H7 (cell line): ENCODE measurements around the gene CEACAM3. TPM values are rescaled to one million over a fixed set of nuclear protein-coding genes. Genes with fewer than 3 reads are reported as not detected.
A peak's percentile ranks its signal among the peaks of the same experiment; 100 is the strongest.
"Not testable (repeated sequence)": the region's sequence is repeated elsewhere in the genome, so short reads cannot be mapped to it uniquely, and the experiment has no call there.

Experiments
- DNase-seq: peaks from one replicate; pipeline ENCODE4 v3.0.0; 2012
- H3K27me3 ChIP-seq: 2 replicates; pipeline ENCODE4 v1.6.0; 2011; ENCODE audit warnings: mild to moderate bottlenecking, low read length; ENCODE audit not compliant: control insufficient read depth, insufficient read depth
- H3K36me3 ChIP-seq: replicated peaks from 2 replicates; pipeline ENCODE4 v1.5.1; 2011; ENCODE audit warnings: low read length; ENCODE audit not compliant: control insufficient read depth, insufficient read depth
- H3K4me3 ChIP-seq: 2 replicates; pipeline ENCODE4 v1.5.1; 2011; ENCODE audit warnings: low read depth, mild to moderate bottlenecking, control low read depth, low read length, moderate library complexity; ENCODE audit not compliant: insufficient read depth
- total RNA-seq: library from RNA; depleted of rRNA; stranded (reverse); fragments of >200 nt; shearing (Covaris generic); gene quantifications from 2 replicates; pipeline ENCODE4 v1.2.3, GENCODE V29; 2014

Gene CEACAM3
- total RNA-seq, 1 experiment from 2014 or later: not detected

GRCh38 chr19:41783612-41784011 lies 12.8 kb upstream of the CEACAM3 start:
- Histone ChIP-seq H3K36me3 (no peaks in the 10 kb centered on the region), H3K27me3 (peaks cover 3% of the 10 kb centered on the region; the same call in 1 of the 2 replicates), H3K4me3 (no peak overlapping the region)
- DNase-seq: no peak

GRCh38 chr19:41784312-41784711 lies 12.1 kb upstream of the CEACAM3 start:
- no peak overlapping the region for H3K4me3 ChIP-seq
- no peaks in the 10 kb centered on the region for H3K36me3 ChIP-seq
- H3K27me3 ChIP-seq: peaks cover 3% of the 10 kb centered on the region; the same call in 1 of the 2 replicates
- DNase-seq: no peak

- DNase-seq: no peak
- no peak overlapping the region for H3K4me3 ChIP-seq
- H3K27me3 ChIP-seq: peaks cover 3% of the 10 kb centered on the region; the same call in 1 of the 2 replicates
- H3K36me3 ChIP-seq: no peaks in the 10 kb centered on the region
These were observed 11.6 kb upstream of the CEACAM3 start for GRCh38 chr19:41784743-41785142.

GRCh38 chr19:41785653-41786052 lies 10.7 kb upstream of the CEACAM3 start:
- DNase-seq: peak; percentile 86
- Histone ChIP-seq H3K4me3 (peak overlapping the region; percentile 32; the same call in 1 of the 2 replicates), H3K36me3 (no peaks in the 10 kb centered on the region), H3K27me3 (peaks cover 3% of the 10 kb centered on the region; the same call in 1 of the 2 replicates)

- Histone ChIP-seq H3K27me3 (peaks cover 3% of the 10 kb centered on the region; the same call in 1 of the 2 replicates), H3K36me3 (no peaks in the 10 kb centered on the region), H3K4me3 (no peak overlapping the region)
- no peak for DNase-seq
These were observed 9.3 kb upstream of the CEACAM3 start for GRCh38 chr19:41787055-41787454.

- not testable (repeated sequence) for H3K36me3 ChIP-seq, DNase-seq, H3K27me3 ChIP-seq
These were observed 7.9 kb upstream of the CEACAM3 start for GRCh38 chr19:41788518-41788917.

GRCh38 chr19:41789053-41789452 lies 7.3 kb upstream of the CEACAM3 start:
- not testable (repeated sequence) for DNase-seq, H3K4me3 ChIP-seq, H3K27me3 ChIP-seq, H3K36me3 ChIP-seq

More at GRCh38 chr19:41788518-41788917, 7.9 kb upstream of the CEACAM3 start:
- H3K4me3 ChIP-seq: not testable (repeated sequence)

- Histone ChIP-seq H3K27me3 (no peaks in the 10 kb centered on the region), H3K36me3 (no peaks in the 10 kb centered on the region), H3K4me3 (no peak overlapping the region)
- DNase-seq: peak; percentile 73
These were observed 3.6 kb upstream of the CEACAM3 start for GRCh38 chr19:41792513-41793413.

- DNase-seq: no peak
- no peaks in the 10 kb centered on the region for H3K36me3 ChIP-seq
- no peak overlapping the region for H3K4me3 ChIP-seq
- no peaks in the 10 kb centered on the region for H3K27me3 ChIP-seq
These were observed 3.0 kb upstream of the CEACAM3 start for GRCh38 chr19:41793414-41793727.

GRCh38 chr19:41795031-41795461 lies 1.3 kb upstream of the CEACAM3 start:
- Histone ChIP-seq H3K36me3 (no peaks in the 10 kb centered on the region), H3K27me3 (no peaks in the 10 kb centered on the region), H3K4me3 (no peak overlapping the region)
- peak; percentile 50 for DNase-seq

- Histone ChIP-seq H3K4me3 (no peak overlapping the region), H3K27me3 (no peaks in the 10 kb centered on the region), H3K36me3 (no peaks in the 10 kb centered on the region)
These were observed 514 bp downstream of the CEACAM3 start for GRCh38 chr19:41796901-41797300.

GRCh38 chr19:41799444-41800000 lies 3.1 kb downstream of the CEACAM3 start:
- no peaks in the 10 kb centered on the region for H3K27me3 ChIP-seq
- H3K36me3 ChIP-seq: no peaks in the 10 kb centered on the region
- no peak for DNase-seq
- no peak overlapping the region for H3K4me3 ChIP-seq

More at GRCh38 chr19:41796901-41797300, 514 bp downstream of the CEACAM3 start:
- no peak for DNase-seq

- H3K36me3 ChIP-seq: no peaks in the 10 kb centered on the region
- no peak for DNase-seq
- H3K4me3 ChIP-seq: no peak overlapping the region
- H3K27me3 ChIP-seq: no peaks in the 10 kb centered on the region
These were observed 4.6 kb downstream of the CEACAM3 start for GRCh38 chr19:41801031-41801430.

- no peaks in the 10 kb centered on the region for H3K27me3 ChIP-seq
These were observed 5.4 kb downstream of the CEACAM3 start for GRCh38 chr19:41801792-41802211.

GRCh38 chr19:41802770-41803169 lies 6.4 kb downstream of the CEACAM3 start:
- no peak for DNase-seq
- Histone ChIP-seq H3K27me3 (no peaks in the 10 kb centered on the region), H3K4me3 (no peak overlapping the region), H3K36me3 (no peaks in the 10 kb centered on the region)

More at GRCh38 chr19:41801792-41802211, 5.4 kb downstream of the CEACAM3 start:
- DNase-seq: no peak
- Histone ChIP-seq H3K4me3 (no peak overlapping the region), H3K36me3 (no peaks in the 10 kb centered on the region)
